HepG2 (cell line): ENCODE results near the gene PIR. TPM values are rescaled to one million over a fixed set of nuclear protein-coding genes. Genes with fewer than 3 reads are reported as not detected.

Experiments used
- BORCS8-MEF2B ChIP-seq: sonication (generic); formaldehyde crosslinking; IDR thresholded peaks from 2 replicates; pipeline ENCODE4 v1.8.0; 2022; ENCODE audit warnings: mild to moderate bottlenecking, missing genetic modification reagents
- GFI1 ChIP-seq: sonication (generic); formaldehyde crosslinking; IDR thresholded peaks from 2 replicates; pipeline ENCODE4 v1.5.0; 2020; ENCODE audit warnings: missing genetic modification reagents, mild to moderate bottlenecking, borderline replicate concordance
- GMEB1 ChIP-seq: sonication (generic); formaldehyde crosslinking; IDR thresholded peaks from 2 replicates; pipeline ENCODE4 v1.5.1; 2020; ENCODE audit warnings: missing genetic modification reagents, mild to moderate bottlenecking, borderline replicate concordance
- HMGXB4 ChIP-seq, 2 experiments: sonication (generic) in 1 of 2; formaldehyde crosslinking in 1 of 2; IDR thresholded peaks; 2 replicates each; pipeline versions ENCODE4 v1.4.0 to v1.6.1; 2018 to 2020; ENCODE audit warnings: missing genetic modification reagents in 2 of 2, borderline replicate concordance in 1 of 2, low read depth in 1 of 2, mild to moderate bottlenecking in 1 of 2, missing biosample characterization in 1 of 2
- HNF1B ChIP-seq: sonication (generic); formaldehyde crosslinking; IDR thresholded peaks from 2 replicates; pipeline ENCODE4 v1.5.1; 2020; ENCODE audit warnings: mild to moderate bottlenecking, moderate library complexity, missing genetic modification reagents
- NCOA1 ChIP-seq: sonication (generic); formaldehyde crosslinking; IDR thresholded peaks from 2 replicates; pipeline ENCODE4 v1.9.0; 2021; ENCODE audit warnings: missing genetic modification reagents
- NFIC ChIP-seq: IDR thresholded peaks from 2 replicates; pipeline ENCODE4 v1.6.1; 2012; ENCODE audit warnings: mild to moderate bottlenecking, low read length, inconsistent platforms
- NKX3-1 ChIP-seq: sonication (generic); formaldehyde crosslinking; IDR thresholded peaks from 2 replicates; pipeline ENCODE4 v1.5.0; 2020; ENCODE audit warnings: missing genetic modification reagents
- SP4 ChIP-seq: sonication (generic); formaldehyde crosslinking; IDR thresholded peaks from 2 replicates; pipeline ENCODE4 v1.8.1; 2023; ENCODE audit warnings: mild to moderate bottlenecking, missing genetic modification reagents
- ZMAT3 ChIP-seq: sonication (generic); formaldehyde crosslinking; conservative IDR thresholded peaks from 2 replicates; pipeline ENCODE4 v1.7.0; 2021; ENCODE audit warnings: missing genetic modification reagents
- ZNF547 ChIP-seq: sonication (generic); formaldehyde crosslinking; IDR thresholded peaks from 2 replicates; pipeline ENCODE4 v1.5.1; 2020; ENCODE audit warnings: mild to moderate bottlenecking, missing genetic modification reagents
- ZNF572 ChIP-seq: sonication (generic); formaldehyde crosslinking; IDR thresholded peaks from 2 replicates; pipeline ENCODE4 v1.5.1; 2020; ENCODE audit warnings: mild to moderate bottlenecking, missing genetic modification reagents
- ZNF577 ChIP-seq: sonication (generic); formaldehyde crosslinking; IDR thresholded peaks from 2 replicates; pipeline ENCODE4 v1.4.0; 2020; ENCODE audit warnings: mild to moderate bottlenecking, low read depth, missing genetic modification reagents, borderline replicate concordance
- ZNF746 ChIP-seq: sonication (generic); formaldehyde crosslinking; IDR thresholded peaks from 2 replicates; pipeline ENCODE4 v1.8.0; 2022; ENCODE audit warnings: mild to moderate bottlenecking, missing genetic modification reagents
- polyA plus RNA-seq, 8 experiments: library from polyadenylated mRNA; depleted of rRNA in 3 of 8; stranded (reverse) in 7 of 8; unstranded in 1 of 8; fragments of >200 nt; fragmentation: Illumina TruSeq in 4 of 8; extraction: Trizol in 4 of 8; gene quantifications; 2 replicates each; pipeline versions ENCODE4 v1.2.1 to v1.2.3, GENCODE V29; 2011 to 2016; ENCODE audit warnings: low read depth in 4 of 8, missing spikeins in 1 of 8, mixed read lengths in 1 of 8; ENCODE audit not compliant: insufficient read depth in 1 of 8
- total RNA-seq, 5 experiments: library from RNA; depleted of rRNA; stranded (reverse); fragments of >200 nt; fragmentation: Illumina TruSeq; extraction: Trizol; gene quantifications; 2 replicates each; pipeline ENCODE4 v1.2.3, GENCODE V29; 2016; ENCODE audit warnings: low read depth in 1 of 5
- TF ChIP-seq, protein P1 (sequence below): IDR thresholded peaks from 2 replicates; pipeline ENCODE4 v1.6.1; 2018; ENCODE audit warnings: missing genetic modification reagents, mild to moderate bottlenecking, missing compliant biosample characterization
- TF ChIP-seq, protein P2 (sequence below): sonication (generic); formaldehyde crosslinking; IDR thresholded peaks from 2 replicates; pipeline ENCODE4 v1.4.0; 2020; ENCODE audit warnings: mild to moderate bottlenecking, missing genetic modification reagents
- TF ChIP-seq, protein P3 (sequence below): sonication (generic); formaldehyde crosslinking; IDR thresholded peaks from 2 replicates; pipeline ENCODE4 v1.9.0; 2021; ENCODE audit warnings: missing genetic modification reagents, borderline replicate concordance
- TF ChIP-seq, protein P4 (sequence below): IDR thresholded peaks from 2 replicates; pipeline ENCODE4 v1.6.1; 2016; ENCODE audit warnings: mild to moderate bottlenecking, missing biosample characterization, missing genetic modification reagents

The PIR gene
- total and polyA plus RNA-seq, 2 of the 13 experiments (the other 11 are each of a cell fraction or from before 2014, with no cell fraction given): 12.2 to 38.0 TPM

GRCh38 chrX:15493118-15493962 is at the start of gene PIR (continued):
- no peak for TF ChIP-seq ZNF577 (CRISPR knock-in tag)
- no peak for TF ChIP-seq SP4 (CRISPR knock-in tag)
- TF ChIP-seq GMEB1 (CRISPR knock-in tag): no peak
- TF ChIP-seq HMGXB4 (CRISPR knock-in tag; IDR thresholded peaks at IDR 0.05; ENCODE audit: borderline replicate concordance in 1 of 2, low read depth in 1 of 2): peak; percentile 58 to 59; a peak in 2 of 4 replicates
- TF ChIP-seq, protein P1, sequence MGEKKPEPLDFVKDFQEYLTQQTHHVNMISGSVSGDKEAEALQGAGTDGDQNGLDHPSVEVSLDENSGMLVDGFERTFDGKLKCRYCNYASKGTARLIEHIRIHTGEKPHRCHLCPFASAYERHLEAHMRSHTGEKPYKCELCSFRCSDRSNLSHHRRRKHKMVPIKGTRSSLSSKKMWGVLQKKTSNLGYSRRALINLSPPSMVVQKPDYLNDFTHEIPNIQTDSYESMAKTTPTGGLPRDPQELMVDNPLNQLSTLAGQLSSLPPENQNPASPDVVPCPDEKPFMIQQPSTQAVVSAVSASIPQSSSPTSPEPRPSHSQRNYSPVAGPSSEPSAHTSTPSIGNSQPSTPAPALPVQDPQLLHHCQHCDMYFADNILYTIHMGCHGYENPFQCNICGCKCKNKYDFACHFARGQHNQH: no peak
- TF ChIP-seq BORCS8-MEF2B: no peak
- TF ChIP-seq, protein P2, sequence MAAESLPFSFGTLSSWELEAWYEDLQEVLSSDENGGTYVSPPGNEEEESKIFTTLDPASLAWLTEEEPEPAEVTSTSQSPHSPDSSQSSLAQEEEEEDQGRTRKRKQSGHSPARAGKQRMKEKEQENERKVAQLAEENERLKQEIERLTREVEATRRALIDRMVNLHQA (CRISPR knock-in tag): no peak
- TF ChIP-seq, protein P3, sequence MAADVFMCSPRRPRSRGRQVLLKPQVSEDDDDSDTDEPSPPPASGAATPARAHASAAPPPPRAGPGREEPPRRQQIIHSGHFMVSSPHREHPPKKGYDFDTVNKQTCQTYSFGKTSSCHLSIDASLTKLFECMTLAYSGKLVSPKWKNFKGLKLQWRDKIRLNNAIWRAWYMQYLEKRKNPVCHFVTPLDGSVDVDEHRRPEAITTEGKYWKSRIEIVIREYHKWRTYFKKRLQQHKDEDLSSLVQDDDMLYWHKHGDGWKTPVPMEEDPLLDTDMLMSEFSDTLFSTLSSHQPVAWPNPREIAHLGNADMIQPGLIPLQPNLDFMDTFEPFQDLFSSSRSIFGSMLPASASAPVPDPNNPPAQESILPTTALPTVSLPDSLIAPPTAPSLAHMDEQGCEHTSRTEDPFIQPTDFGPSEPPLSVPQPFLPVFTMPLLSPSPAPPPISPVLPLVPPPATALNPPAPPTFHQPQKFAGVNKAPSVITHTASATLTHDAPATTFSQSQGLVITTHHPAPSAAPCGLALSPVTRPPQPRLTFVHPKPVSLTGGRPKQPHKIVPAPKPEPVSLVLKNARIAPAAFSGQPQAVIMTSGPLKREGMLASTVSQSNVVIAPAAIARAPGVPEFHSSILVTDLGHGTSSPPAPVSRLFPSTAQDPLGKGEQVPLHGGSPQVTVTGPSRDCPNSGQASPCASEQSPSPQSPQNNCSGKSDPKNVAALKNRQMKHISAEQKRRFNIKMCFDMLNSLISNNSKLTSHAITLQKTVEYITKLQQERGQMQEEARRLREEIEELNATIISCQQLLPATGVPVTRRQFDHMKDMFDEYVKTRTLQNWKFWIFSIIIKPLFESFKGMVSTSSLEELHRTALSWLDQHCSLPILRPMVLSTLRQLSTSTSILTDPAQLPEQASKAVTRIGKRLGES (CRISPR knock-in tag): no peak
- no peak for TF ChIP-seq NKX3-1 (CRISPR knock-in tag)
- TF ChIP-seq NFIC: no peak
- TF ChIP-seq GFI1 (CRISPR knock-in tag): no peak; the same call in 1 of the 2 replicates
- no peak for TF ChIP-seq ZNF572
- TF ChIP-seq NCOA1 (CRISPR knock-in tag): no peak
- TF ChIP-seq HNF1B (CRISPR knock-in tag): no peak; the same call in 1 of the 2 replicates
- TF ChIP-seq ZMAT3 (CRISPR knock-in tag): no peak
- TF ChIP-seq ZNF547 (CRISPR knock-in tag): no peak
- TF ChIP-seq, protein P4, sequence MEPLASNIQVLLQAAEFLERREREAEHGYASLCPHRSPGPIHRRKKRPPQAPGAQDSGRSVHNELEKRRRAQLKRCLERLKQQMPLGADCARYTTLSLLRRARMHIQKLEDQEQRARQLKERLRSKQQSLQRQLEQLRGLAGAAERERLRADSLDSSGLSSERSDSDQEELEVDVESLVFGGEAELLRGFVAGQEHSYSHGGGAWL (CRISPR knock-in tag): peak; percentile 35; the same call in 1 of the 2 replicates
- TF ChIP-seq ZNF746 (CRISPR knock-in tag): no peak
